H9 (cell line): ENCODE data around the gene TMEM225. TPM values are rescaled to one million over a fixed set of nuclear protein-coding genes. Genes with fewer than 3 reads are reported as not detected.

ENCODE experiments used
- DNase-seq: peaks from one replicate; pipeline ENCODE4 v3.0.0-alpha.2; 2017
- H2AFZ ChIP-seq: one replicate; pipeline ENCODE4 v1.6.1; 2013; ENCODE audit warnings: mild to moderate bottlenecking, low read length, control low read depth, moderate library complexity
- H2AK5ac ChIP-seq: 2 replicates; pipeline ENCODE4 v1.6.1; 2013; ENCODE audit warnings: low read length, control low read depth, mixed read lengths; ENCODE audit not compliant: insufficient read length
- H2BK120ac ChIP-seq: one replicate; pipeline ENCODE4 v1.6.1; 2013; ENCODE audit warnings: low read depth, mild to moderate bottlenecking, low read length, control low read depth, inconsistent platforms; ENCODE audit not compliant: poor library complexity, severe bottlenecking
- H2BK12ac ChIP-seq: 2 replicates; pipeline ENCODE4 v1.6.1; 2013; ENCODE audit warnings: low read length, control low read depth, mixed read lengths, low read depth; ENCODE audit not compliant: insufficient read length
- H2BK15ac ChIP-seq: 2 replicates; pipeline ENCODE4 v1.6.1; 2013; ENCODE audit warnings: low read depth, low read length, control low read depth
- H2BK20ac ChIP-seq: one replicate; pipeline ENCODE4 v1.6.1; 2013; ENCODE audit warnings: low read depth, mild to moderate bottlenecking, low read length, control low read depth, inconsistent platforms; ENCODE audit not compliant: poor library complexity, severe bottlenecking
- H2BK5ac ChIP-seq: 2 replicates; pipeline ENCODE4 v1.6.1; 2013; ENCODE audit warnings: low read length, control low read depth, mixed read lengths; ENCODE audit not compliant: insufficient read length
- H3K14ac ChIP-seq: 2 replicates; pipeline ENCODE4 v1.6.1; 2013; ENCODE audit warnings: low read length, control low read depth; ENCODE audit not compliant: insufficient read depth
- H3K18ac ChIP-seq: 2 replicates; pipeline ENCODE4 v1.6.1; 2013; ENCODE audit warnings: low read depth, mild to moderate bottlenecking, mixed read lengths, low read length, control low read depth; ENCODE audit not compliant: insufficient read length
- H3K23ac ChIP-seq: 2 replicates; pipeline ENCODE4 v1.6.1; 2013; ENCODE audit warnings: low read length, control low read depth, mixed read lengths, low read depth; ENCODE audit not compliant: insufficient read length
- H3K23me2 ChIP-seq: 2 replicates; pipeline ENCODE4 v1.6.1; 2013; ENCODE audit warnings: low read depth, mild to moderate bottlenecking, mixed read lengths, low read length, control low read depth; ENCODE audit not compliant: insufficient read length, poor library complexity, severe bottlenecking
- H3K27ac ChIP-seq: 2 replicates; pipeline ENCODE4 v1.5.1; 2013; ENCODE audit warnings: low read length, control low read depth, mixed read lengths, low read depth; ENCODE audit not compliant: insufficient read length
- H3K27me3 ChIP-seq: 2 replicates; pipeline ENCODE4 v1.6.1; 2013; ENCODE audit warnings: low read length, control low read depth, inconsistent platforms; ENCODE audit not compliant: insufficient read depth
- H3K4ac ChIP-seq: 2 replicates; pipeline ENCODE4 v1.6.1; 2013; ENCODE audit warnings: low read depth, mild to moderate bottlenecking, control low read depth, inconsistent platforms, low read length, moderate library complexity
- H3K4me1 ChIP-seq: 2 replicates; pipeline ENCODE4 v1.6.1; 2013; ENCODE audit warnings: low read length, control low read depth, inconsistent platforms; ENCODE audit not compliant: insufficient read depth
- H3K4me2 ChIP-seq: 2 replicates; pipeline ENCODE4 v1.6.1; 2013; ENCODE audit warnings: low read length, control low read depth, mixed read lengths; ENCODE audit not compliant: insufficient read length, insufficient read depth
- H3K56ac ChIP-seq: 2 replicates; pipeline ENCODE4 v1.6.1; 2013; ENCODE audit warnings: low read depth, mild to moderate bottlenecking, mixed read lengths, low read length, control low read depth; ENCODE audit not compliant: insufficient read length
- H3K79me1 ChIP-seq: 2 replicates; pipeline ENCODE4 v1.6.1; 2013; ENCODE audit warnings: low read depth, mild to moderate bottlenecking, moderate library complexity, low read length, control low read depth, inconsistent platforms; ENCODE audit not compliant: insufficient read depth, poor library complexity, severe bottlenecking
- H3K79me2 ChIP-seq: 2 replicates; pipeline ENCODE4 v1.6.1; 2013; ENCODE audit warnings: low read length, control low read depth, inconsistent platforms; ENCODE audit not compliant: insufficient read depth
- H3K9ac ChIP-seq: 2 replicates; pipeline ENCODE4 v1.6.1; 2013; ENCODE audit warnings: low read length, control low read depth, mixed read lengths; ENCODE audit not compliant: insufficient read length; ENCODE audit errors: extremely low read depth
- H3K9me3 ChIP-seq: one replicate; pipeline ENCODE4 v1.6.1; 2013; ENCODE audit warnings: low read depth, low read length, inconsistent platforms; ENCODE audit not compliant: control insufficient read depth
- H3T11ph ChIP-seq: one replicate; pipeline ENCODE4 v1.6.1; 2013; ENCODE audit warnings: mild to moderate bottlenecking, low read length, control low read depth, inconsistent platforms
- H4K20me1 ChIP-seq: one replicate; pipeline ENCODE4 v1.6.1; 2013; ENCODE audit not compliant: control insufficient read depth, insufficient read length, insufficient read depth
- H4K5ac ChIP-seq: 2 replicates; pipeline ENCODE4 v1.6.1; 2013; ENCODE audit warnings: low read depth, mild to moderate bottlenecking, mixed read lengths, low read length, control low read depth; ENCODE audit not compliant: insufficient read length
- H4K8ac ChIP-seq: replicated peaks from 2 replicates; pipeline ENCODE4 v1.6.1; 2013; ENCODE audit warnings: low read length, control low read depth, mixed read lengths, low read depth; ENCODE audit not compliant: insufficient read length
- H4K91ac ChIP-seq: 2 replicates; pipeline ENCODE4 v1.6.1; 2013; ENCODE audit warnings: low read depth, mild to moderate bottlenecking, moderate library complexity, mixed read lengths, low read length, control low read depth; ENCODE audit not compliant: insufficient read length
- H3K27ac Mint-ChIP-seq, 3 experiments: 2 replicates in 2 of 3; 3 replicates in 1 of 3; pipeline ENCODE4 v1.8.0; 2020 to 2021; ENCODE audit warnings: mixed read lengths in 3 of 3, mild to moderate bottlenecking in 1 of 3, moderate library complexity in 1 of 3
- H3K27me3 Mint-ChIP-seq: 2 replicates; pipeline ENCODE4 v1.8.0; 2021; ENCODE audit warnings: low read depth, mild to moderate bottlenecking, moderate library complexity, mixed read lengths
- H3K36me3 Mint-ChIP-seq, 3 experiments: 2 replicates in 2 of 3; 3 replicates in 1 of 3; pipeline ENCODE4 v1.8.0; 2020 to 2021; ENCODE audit warnings: low read depth in 3 of 3, mixed read lengths in 3 of 3; ENCODE audit not compliant: insufficient read depth in 1 of 3
- H3K4me1 Mint-ChIP-seq, 2 experiments: 2 replicates each; pipeline ENCODE4 v1.8.0; 2020; ENCODE audit warnings: mixed read lengths in 2 of 2
- H3K4me3 Mint-ChIP-seq, 2 experiments: 2 replicates in 1 of 2; 3 replicates in 1 of 2; pipeline ENCODE4 v1.8.0; 2020 to 2021; ENCODE audit warnings: mild to moderate bottlenecking in 2 of 2, mixed read lengths in 2 of 2, moderate library complexity in 1 of 2
- H3K9me3 Mint-ChIP-seq, 2 experiments: 2 replicates in 1 of 2; 3 replicates in 1 of 2; pipeline ENCODE4 v1.8.0; 2020; ENCODE audit warnings: mild to moderate bottlenecking in 2 of 2, mixed read lengths in 2 of 2, moderate library complexity in 1 of 2
- CTCF ChIP-seq: fragments of 200-600 bp; sonication (generic); conservative IDR thresholded peaks from 3 replicates; pipeline ENCODE4 v1.8.0; 2021; ENCODE audit warnings: antibody characterized with exemption, mild to moderate bottlenecking
- WGBS: extraction: QIAGEN DNeasy Blood & Tissue Kit; methylation state at CpG from one replicate; pipeline ENCODE4 v1.1.7; 2013; ENCODE audit warnings: missing lambda C conversion rate, low lambda C conversion rate, mixed read lengths; ENCODE audit not compliant: insufficient read length; ENCODE audit errors: extremely low coverage; 5-methylcytosine and 5-hydroxymethylcytosine counted together
- total RNA-seq: library from RNA; stranded (reverse); gene quantifications from 2 replicates; pipeline ENCODE4 v1.2.1, GENCODE V29; 2021

Gene TMEM225
- total RNA-seq, 1 experiment from 2014 or later: not detected

- no peak overlapping the region for H4K5ac ChIP-seq
- no peak overlapping the region for H3K9ac ChIP-seq
- DNase-seq: no peak
- no peak overlapping the region for H3K14ac ChIP-seq
- H2AFZ ChIP-seq: no peak overlapping the region
- no peak overlapping the region for H3K4ac ChIP-seq
- H3K79me2 ChIP-seq: no peaks in the 10 kb centered on the region
- no peaks in the 10 kb centered on the region for H3K23me2 ChIP-seq
- H3K4me2 ChIP-seq: no peak overlapping the region
- no peak overlapping the region for H3K23ac ChIP-seq
- no peaks in the 10 kb centered on the region; a peak in 1 of 5 replicates for H3K9me3 Mint-ChIP-seq
- no peak overlapping the region for H2AK5ac ChIP-seq
- H3K27ac Mint-ChIP-seq: no peak overlapping the region
- no peaks in the 10 kb centered on the region for H3K4me1 ChIP-seq
- H3K9me3 ChIP-seq: no peaks in the 10 kb centered on the region
- H4K20me1 ChIP-seq: no peaks in the 10 kb centered on the region
- no peak for TF ChIP-seq CTCF
- no peak overlapping the region for H3K18ac ChIP-seq
- H2BK12ac ChIP-seq: no peak overlapping the region
- H2BK5ac ChIP-seq: no peak overlapping the region
- no peak overlapping the region for H3K56ac ChIP-seq
- no peak overlapping the region for H3T11ph ChIP-seq
- H2BK120ac ChIP-seq: no peak overlapping the region
- no peak overlapping the region for H2BK20ac ChIP-seq
- H4K8ac ChIP-seq: no peak overlapping the region
- no peaks in the 10 kb centered on the region for H3K27me3 ChIP-seq
- peaks cover 8% of the 10 kb centered on the region in 2 experiments for H3K4me1 Mint-ChIP-seq
- no peaks in the 10 kb centered on the region for H3K79me1 ChIP-seq
- H2BK15ac ChIP-seq: no peak overlapping the region
- no peaks in the 10 kb centered on the region for H3K27me3 Mint-ChIP-seq
- no peak overlapping the region for H3K27ac ChIP-seq
- no peak overlapping the region for H4K91ac ChIP-seq
- WGBS: no CpG with 5 or more reads among the region's 1 CpG
- H3K36me3 Mint-ChIP-seq: no peaks in the 10 kb centered on the region; a peak in 1 of 7 replicates
- no peak overlapping the region for H3K4me3 Mint-ChIP-seq
Measured at GRCh38 chr11:123838659-123839058, 46.8 kb downstream of the TMEM225 start.
